Vagina (tissue), 2 donors: ENCODE data around the gene EXD2. TPM values are rescaled to one million over a fixed set of nuclear protein-coding genes. Genes with fewer than 3 reads are reported as not detected.

Source experiments
- DNase-seq, 2 donors: peaks; one replicate each; pipeline ENCODE4 v3.0.0-alpha.2; 2017; ENCODE audit errors: extremely low spot score in 2 of 2
- H3K27ac ChIP-seq: fragments of 200-600 bp; sonication (generic); one replicate; pipeline ENCODE4 v1.5.1; 2019
- H3K27me3 ChIP-seq: fragments of 200-600 bp; sonication (generic); one replicate; pipeline ENCODE4 v1.5.1; 2019
- H3K36me3 ChIP-seq, 2 donors: fragments of 200-600 bp; sonication (generic); one replicate each; pipeline ENCODE4 v1.5.1; 2017 to 2019
- H3K4me1 ChIP-seq: fragments of 200-600 bp; sonication (generic); one replicate; pipeline ENCODE4 v1.5.1; 2019
- H3K4me3 ChIP-seq, 2 donors: fragments of 200-600 bp; sonication (generic); 1 replicate in 1 of 2; 2 replicates in 1 of 2; pipeline ENCODE4 v1.5.1; 2016 to 2019
- H3K9me3 ChIP-seq: fragments of 200-600 bp; sonication (generic); one replicate; pipeline ENCODE4 v1.5.1; 2019
- CTCF ChIP-seq, 3 experiments: fragments of 450-650 bp in 2 of 3; fragments of 200-600 bp in 1 of 3; sonication (generic) in 1 of 3; IDR thresholded peaks; one replicate each; pipeline ENCODE4 v1.5.1; 2017 to 2019; ENCODE audit warnings: antibody characterized with exemption in 3 of 3, mild to moderate bottlenecking in 2 of 3, moderate library complexity in 2 of 3
- POLR2A ChIP-seq, 2 donors: fragments of 450-650 bp; IDR thresholded peaks; one replicate each; pipeline ENCODE4 v1.6.1; 2017; ENCODE audit warnings: antibody characterized with exemption in 2 of 2, mild to moderate bottlenecking in 2 of 2, moderate library complexity in 2 of 2
- POLR2AphosphoS5 ChIP-seq, 2 donors: sonication (generic); formaldehyde crosslinking; IDR thresholded peaks; one replicate each; pipeline ENCODE4 v1.9.0; 2017; ENCODE audit warnings: antibody characterized with exemption in 2 of 2, mild to moderate bottlenecking in 2 of 2, low read depth in 1 of 2; ENCODE audit not compliant: insufficient read depth in 1 of 2
- intact Hi-C: fragments of 100-400 bp; cut with DNase I; formaldehyde crosslinking; loops from one replicate; pipeline ENCODE4 v1.15.1; 2023
- small RNA-seq: library from RNA; depleted of rRNA; stranded (forward); fragments of <200 nt; gene quantifications from one replicate; pipeline ENCODE3, GENCODE V24; 2016
- total RNA-seq: library from RNA; depleted of rRNA; stranded (reverse); fragments of >200 nt; gene quantifications from one replicate; pipeline ENCODE4 v1.2.3, GENCODE V29; 2016

EXD2 gene
- total RNA-seq, 1 donor from 2014 or later = 14.5 TPM

GRCh38 chr14:69291396-69291795 is 100.1 kb downstream of the EXD2 start:
- TF ChIP-seq POLR2A (IDR thresholded peaks at IDR 0.05) (no peak), CTCF (IDR thresholded peaks at IDR 0.05) (no peak), POLR2AphosphoS5 (IDR thresholded peaks at IDR 0.05; ENCODE audit: insufficient read depth in 1 of 2, low read depth in 1 of 2) (no peak)
- H3K27ac ChIP-seq = no peak overlapping the region
- peaks cover 11% of the 10 kb centered on the region for H3K4me1 ChIP-seq
- no peaks in the 10 kb centered on the region for H3K27me3 ChIP-seq
- DNase-seq = peak in 1 of 2 donors; percentile 14
- intact Hi-C loops = no loop called here
- no peaks in the 10 kb centered on the region for H3K9me3 ChIP-seq
- H3K36me3 ChIP-seq = no peaks in the 10 kb centered on the region
- no peak overlapping the region for H3K4me3 ChIP-seq

- TF ChIP-seq POLR2A (IDR thresholded peaks at IDR 0.05) (no peak), POLR2AphosphoS5 (IDR thresholded peaks at IDR 0.05; ENCODE audit: insufficient read depth in 1 of 2, low read depth in 1 of 2) (no peak), CTCF (IDR thresholded peaks at IDR 0.05) (no peak)
- Histone ChIP-seq H3K36me3 (no peaks in the 10 kb centered on the region), H3K27me3 (no peaks in the 10 kb centered on the region), H3K4me1 (peaks cover 8% of the 10 kb centered on the region), H3K4me3 (no peak overlapping the region), H3K27ac (no peak overlapping the region), H3K9me3 (no peaks in the 10 kb centered on the region)
- peak in 1 of 2 donors; percentile 67 for DNase-seq
- intact Hi-C loops = no loop called here
Observed at GRCh38 chr14:69291891-69292561, 100.7 kb downstream of the EXD2 start.

Small RNAs within 50 kb of the gene (small RNA-seq; reads per million reads assigned to genes)
- not detected for gene RF00019

Other genes starting within 250 kb of the EXD2 start
- 209 TPM for gene ACTN1, start 212.2 kb upstream of the EXD2 start, total RNA-seq
- 48.6 TPM for gene DCAF5, start 38.4 kb upstream of the EXD2 start, total RNA-seq
- 5.2 TPM for gene GALNT16, start 68.7 kb downstream of the EXD2 start, total RNA-seq
- 77.8 TPM for gene ERH, start 206.8 kb downstream of the EXD2 start, total RNA-seq
- 46.7 TPM for gene SLC39A9, start 207.2 kb downstream of the EXD2 start, total RNA-seq